ENCODE measurements around the gene INTS4.
"Not testable (repeated sequence)": the region's sequence is repeated elsewhere in the genome, so short reads cannot be mapped to it uniquely, and the experiment has no call there.

INTS4 gene

GRCh38 chr11:78023426-78023825 is 29.0 kb upstream of the INTS4 start:
- no peak for DNase-seq (ENCODE audit: low spot score)

DNA sequence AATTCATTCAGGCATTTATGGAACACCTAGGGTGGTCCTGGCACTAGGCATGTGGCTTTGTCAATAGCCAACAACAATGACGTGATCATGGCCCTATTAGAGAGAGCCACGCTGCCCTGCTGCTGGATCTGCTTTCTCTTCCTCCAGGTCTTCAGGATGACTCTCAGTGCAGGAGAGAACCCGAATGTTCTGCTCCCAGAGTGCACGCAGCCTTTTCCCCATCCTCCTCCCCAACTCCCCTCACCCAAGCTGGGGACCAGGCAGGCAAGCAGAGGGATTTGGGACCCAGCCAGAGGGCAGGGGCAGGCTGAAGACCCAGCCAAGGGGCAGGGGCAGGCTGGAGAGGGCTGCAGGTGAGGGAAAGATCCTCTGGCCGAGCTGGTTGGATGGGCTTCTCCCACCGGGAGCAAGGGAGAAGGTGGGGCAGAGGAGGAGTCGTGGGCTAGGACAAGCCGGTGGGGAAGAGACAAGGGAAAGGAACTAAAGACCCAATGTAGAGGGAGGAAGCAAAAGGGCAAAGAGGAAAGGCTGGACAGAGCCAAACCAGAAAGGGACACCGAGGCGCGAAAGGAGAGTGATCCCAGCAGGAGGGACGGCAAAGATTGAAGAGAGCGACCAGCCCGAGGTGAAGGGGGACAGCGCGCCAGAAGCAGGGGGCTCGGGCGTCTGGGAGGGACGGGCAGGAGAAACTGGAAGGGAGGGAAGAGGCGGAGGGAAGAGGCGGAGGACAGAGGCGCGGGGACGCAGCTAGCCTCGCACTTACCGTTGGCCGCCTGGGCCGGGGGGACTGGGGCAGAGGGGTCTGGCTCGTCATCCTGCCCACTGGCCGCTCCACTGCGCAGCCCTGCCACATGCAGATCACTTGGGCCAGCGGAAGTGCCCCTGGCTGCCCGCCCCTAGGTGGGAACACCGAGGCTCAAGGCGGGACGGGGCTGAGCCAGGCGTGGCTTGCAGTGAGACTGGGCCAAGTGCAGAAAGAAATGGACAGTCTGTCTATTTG is 28.2 kb upstream of the INTS4 start, which contains the start of gene KCTD14:
TSS of gene KCTD14 (minus strand) at position 880 of the 1,000 bp plus-strand sequence. CDS start at position 853, 27 bp downstream.
- peak; percentile 73 for DNase-seq (ENCODE audit: low spot score)

DNA sequence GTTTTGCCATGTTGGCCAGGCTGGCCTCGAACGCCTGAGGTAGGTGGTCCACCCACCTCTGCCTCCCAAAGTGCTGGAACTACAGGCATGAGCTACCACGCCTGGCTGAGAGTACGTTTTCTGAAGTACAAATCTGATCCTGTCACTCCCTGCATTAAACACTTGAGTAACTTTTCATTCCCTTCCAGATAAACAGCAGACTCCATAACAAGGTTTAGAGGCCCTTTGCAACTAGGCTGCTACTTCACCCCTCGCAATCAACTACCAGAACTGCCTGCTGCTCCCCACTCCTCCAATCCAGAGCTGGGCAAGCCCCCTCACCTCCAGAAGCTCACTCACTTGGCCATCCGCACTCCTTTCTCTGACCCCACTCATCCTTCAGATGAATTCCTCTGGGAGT is 27.1 kb upstream of the INTS4 start:
- DNase-seq (ENCODE audit: low spot score), result no peak

GRCh38 chr11:78020246-78020645 is 25.8 kb upstream of the INTS4 start:
- DNase-seq (ENCODE audit: low spot score), result no peak

GRCh38 chr11:78019808-78020207 is 25.3 kb upstream of the INTS4 start:
- DNase-seq (ENCODE audit: low spot score), result no peak

DNA sequence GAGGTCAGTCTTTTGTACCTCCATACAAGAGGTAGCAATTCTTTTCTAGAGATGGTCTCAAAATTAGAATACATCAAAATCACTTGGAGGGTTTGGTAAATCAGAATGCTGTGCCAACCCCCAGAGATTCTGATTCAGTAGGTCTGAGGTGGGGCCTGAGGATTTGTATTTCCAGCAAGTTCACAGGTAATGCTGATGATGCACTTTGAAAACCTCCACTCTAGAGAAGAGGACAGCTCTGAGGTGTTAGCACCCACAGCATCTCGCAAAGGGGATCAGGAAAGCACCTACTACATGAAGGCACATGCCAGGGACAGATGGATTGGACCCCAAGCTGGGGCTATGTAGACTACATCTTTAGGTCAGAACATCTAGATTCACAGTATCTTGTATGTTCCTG is 21.4 kb upstream of the INTS4 start:
- DNase-seq (ENCODE audit: low spot score), result no peak

DNA sequence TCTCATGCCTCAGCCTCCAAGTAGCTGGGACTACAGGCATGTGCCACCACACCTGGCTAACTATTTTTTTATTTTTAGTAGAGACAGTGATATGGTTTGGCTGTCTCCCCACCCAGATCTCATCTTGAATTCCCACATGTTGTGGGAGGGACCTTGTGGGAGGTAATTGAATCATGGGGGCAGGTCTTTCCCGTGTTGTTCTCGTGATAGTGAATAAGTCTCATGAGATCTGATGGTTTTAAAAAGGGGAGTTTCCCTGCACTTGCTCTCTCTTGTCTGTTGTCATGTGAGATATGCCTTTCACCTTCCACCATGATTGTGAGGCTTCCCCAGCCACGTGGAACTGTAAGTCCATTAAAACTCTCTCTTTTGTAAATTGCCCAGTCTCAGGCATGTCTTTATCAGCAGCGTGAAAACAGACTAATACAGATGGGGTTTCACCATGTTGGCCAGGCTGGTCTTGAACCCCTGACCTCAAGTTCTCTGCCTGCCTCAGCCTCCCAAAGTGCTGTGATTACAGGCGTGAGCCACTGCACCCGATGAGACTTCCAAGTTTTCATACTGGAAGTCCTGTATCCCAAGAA is 20.6 kb upstream of the INTS4 start:
- not testable (repeated sequence) for DNase-seq (ENCODE audit: low spot score)

GRCh38 chr11:78011301-78011700 is 16.8 kb upstream of the INTS4 start:
- DNase-seq (ENCODE audit: low spot score), result no peak

DNA sequence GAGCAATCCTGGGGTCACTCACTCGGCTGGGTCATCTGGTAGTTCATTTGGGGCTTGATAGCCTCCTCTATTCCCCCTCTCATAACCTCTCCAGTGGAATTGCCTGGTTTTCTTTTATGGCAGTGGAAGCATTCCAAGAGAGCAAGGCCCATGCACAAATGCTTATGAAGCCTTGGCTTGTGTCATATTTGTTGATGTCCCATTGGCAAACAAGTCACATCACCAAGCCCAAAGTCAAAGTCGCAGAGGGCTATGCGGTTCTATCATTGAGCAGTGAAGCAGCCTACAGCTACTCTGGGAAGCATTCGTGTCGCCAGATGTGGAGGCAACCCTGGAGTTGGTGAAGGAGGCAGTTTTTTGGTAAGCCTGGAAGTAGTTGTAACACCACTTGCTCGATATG is 16.3 kb upstream of the INTS4 start:
- no peak for DNase-seq (ENCODE audit: low spot score)

GRCh38 chr11:78010304-78010703 is 15.8 kb upstream of the INTS4 start:
- no peak for DNase-seq (ENCODE audit: low spot score)

DNA sequence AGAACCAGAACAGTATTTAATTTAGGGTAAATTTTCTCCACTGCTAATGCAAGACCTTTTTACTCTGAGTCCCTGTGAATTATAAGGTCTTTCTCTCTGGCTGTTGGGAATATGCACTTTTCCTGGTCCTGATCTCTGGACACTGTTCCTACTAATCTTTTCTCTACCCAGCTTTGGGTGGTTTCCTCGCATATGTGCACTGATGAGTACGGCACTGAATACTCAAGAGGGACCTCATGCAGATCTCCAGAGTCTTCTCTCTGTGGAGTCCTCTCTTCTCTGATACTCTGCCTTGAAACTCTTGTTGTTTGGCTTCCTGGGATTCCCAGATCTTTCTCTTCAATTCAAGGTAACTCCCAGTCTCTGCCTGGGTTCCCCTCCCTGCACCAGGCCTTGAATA is 14.6 kb upstream of the INTS4 start:
- DNase-seq (ENCODE audit: low spot score), result no peak

DNA sequence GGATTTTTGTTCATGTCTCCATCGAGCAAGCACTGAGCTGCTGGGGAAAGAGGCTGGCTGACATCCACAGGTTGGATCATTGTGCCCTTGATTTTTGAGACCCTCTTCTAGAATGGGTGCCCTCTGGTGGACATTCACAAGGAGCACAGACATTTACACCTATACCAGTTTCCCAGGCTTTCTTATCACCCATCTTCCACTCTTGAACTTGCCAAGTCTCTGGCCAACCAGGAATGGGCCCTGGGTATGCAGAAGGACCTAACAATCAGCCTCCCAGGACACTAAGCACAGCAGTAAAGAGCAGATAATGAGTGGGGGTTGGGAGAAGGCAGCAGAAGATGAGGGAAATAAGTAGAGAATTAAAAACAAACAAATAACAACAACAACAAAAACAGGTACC is 5.7 kb upstream of the INTS4 start:
- no peak for DNase-seq (ENCODE audit: low spot score)

- DNase-seq (ENCODE audit: low spot score), result no peak
Observed at GRCh38 chr11:77999446-78000030, 5.1 kb upstream of the INTS4 start.

DNA sequence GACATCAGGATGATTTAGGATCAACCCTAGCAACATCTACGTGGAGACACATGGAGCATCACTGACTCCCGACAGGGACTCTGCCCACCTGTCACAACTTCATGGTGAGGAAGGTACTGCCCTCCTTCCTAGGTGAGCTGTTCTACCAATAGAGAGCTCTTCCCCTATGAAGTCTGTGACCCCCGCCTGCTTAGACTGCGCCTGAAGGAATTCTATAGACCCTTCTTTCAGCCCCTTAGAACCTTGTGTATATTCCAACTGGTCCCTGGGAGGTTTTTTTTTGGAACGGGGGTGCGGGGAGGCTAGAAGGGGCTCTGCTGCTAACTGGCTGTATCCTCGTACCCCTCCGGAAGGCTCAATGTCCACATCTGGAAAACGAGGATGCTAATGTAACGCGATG is 566 bp downstream of the INTS4 start:
- DNase-seq (ENCODE audit: low spot score), result no peak

- no peak for DNase-seq (ENCODE audit: low spot score)
Observed at GRCh38 chr11:77990981-77991380, 3.5 kb downstream of the INTS4 start.

- DNase-seq (ENCODE audit: low spot score), result not testable (repeated sequence)
Observed at GRCh38 chr11:77986456-77986855, 8.0 kb downstream of the INTS4 start.

GRCh38 chr11:77981346-77981947 is 13.0 kb downstream of the INTS4 start:
- DNase-seq (ENCODE audit: low spot score), result no peak

GRCh38 chr11:77968337-77968736 is 26.1 kb downstream of the INTS4 start:
- no peak for DNase-seq (ENCODE audit: low spot score)

- no peak for DNase-seq (ENCODE audit: low spot score)
Observed at GRCh38 chr11:77967753-77968152, 26.7 kb downstream of the INTS4 start.

DNA sequence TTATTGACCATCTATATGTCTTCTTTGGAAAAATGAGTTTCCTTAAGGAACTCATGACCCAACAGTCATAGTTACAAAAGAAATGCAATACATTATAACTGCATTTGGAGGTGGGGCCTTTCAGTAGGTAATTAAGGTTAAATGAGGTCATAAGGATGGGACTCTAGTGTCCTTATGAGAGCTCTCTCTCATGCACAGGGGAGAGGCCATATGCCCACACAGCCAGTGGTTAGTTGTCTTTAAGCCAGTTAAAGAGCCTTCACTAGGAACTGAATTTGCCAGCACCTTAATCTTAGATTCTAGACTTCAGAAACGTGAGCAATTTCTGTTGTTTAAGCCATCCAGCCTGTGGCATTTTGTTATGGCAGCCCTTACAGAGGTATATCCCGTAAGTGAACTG is 27.3 kb downstream of the INTS4 start:
- no peak for DNase-seq (ENCODE audit: low spot score)

GRCh38 chr11:77966338-77966737 is 28.1 kb downstream of the INTS4 start:
- DNase-seq (ENCODE audit: low spot score), result no peak

DNA sequence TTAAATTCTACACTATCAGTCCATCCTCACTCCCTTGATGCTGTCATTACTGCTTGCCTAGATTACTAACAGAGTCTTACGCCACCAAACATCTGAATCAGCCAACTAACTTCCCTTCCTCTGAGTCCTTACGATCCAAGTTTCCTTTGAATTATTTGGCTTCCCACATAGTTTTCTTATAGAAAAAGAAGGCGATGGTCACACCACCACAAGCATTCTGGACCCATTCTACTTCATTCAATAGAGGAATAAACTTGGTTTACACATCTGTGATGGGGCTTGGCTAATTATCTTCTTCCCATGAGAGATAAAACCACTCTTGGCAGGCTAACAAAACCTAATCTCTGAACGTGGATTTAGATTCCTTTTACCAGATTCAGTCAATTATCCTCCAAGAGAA is 35.0 kb downstream of the INTS4 start:
- no peak for DNase-seq (ENCODE audit: low spot score)
